HG02943 (cell line): ENCODE results near the gene IBTK.
"Not testable (repeated sequence)": the region's sequence is repeated elsewhere in the genome, so short reads cannot be mapped to it uniquely, and the experiment has no call there.

Experiments used
- ATAC-seq: cut with Tn5 transposase; IDR thresholded peaks from one replicate; pipeline ENCODE4 v1.9.1; 2021; ENCODE audit warnings: mild to moderate bottlenecking, low read depth, moderate library complexity; ENCODE audit not compliant: unreplicated experiment

IBTK gene

GRCh38 chr6:82248273-82248735, 760 bp upstream of the IBTK start:
- ATAC-seq: peak; percentile 59

GRCh38 chr6:82246802-82247504, 591 bp downstream of the IBTK start:
- ATAC-seq: peak; percentile 38

- ATAC-seq: no peak
Measured at GRCh38 chr6:82246370-82246769, 1.2 kb downstream of the IBTK start.

GRCh38 chr6:82245376-82245775, 2.2 kb downstream of the IBTK start:
- no peak for ATAC-seq

- ATAC-seq: no peak
Measured at GRCh38 chr6:82243884-82244283, 3.7 kb downstream of the IBTK start.

GRCh38 chr6:82240186-82240585, 7.4 kb downstream of the IBTK start:
- ATAC-seq: no peak

GRCh38 chr6:82239597-82239996, 7.9 kb downstream of the IBTK start:
- ATAC-seq: no peak

GRCh38 chr6:82237013-82237412, 10.5 kb downstream of the IBTK start:
- no peak for ATAC-seq

GRCh38 chr6:82227770-82228169, 19.8 kb downstream of the IBTK start:
- ATAC-seq: peak; percentile 97

- ATAC-seq: no peak
Measured at GRCh38 chr6:82220167-82220566, 27.4 kb downstream of the IBTK start.

- peak; percentile 96 for ATAC-seq
Measured at GRCh38 chr6:82217018-82217586, 30.4 kb downstream of the IBTK start.

GRCh38 chr6:82216549-82216948, 31.0 kb downstream of the IBTK start:
- ATAC-seq: peak; percentile 28

- ATAC-seq: no peak
Measured at GRCh38 chr6:82211326-82211725, 36.2 kb downstream of the IBTK start.

GRCh38 chr6:82208913-82209312, 38.6 kb downstream of the IBTK start:
- ATAC-seq: no peak

GRCh38 chr6:82205930-82206392, 41.6 kb downstream of the IBTK start:
- ATAC-seq: no peak

- ATAC-seq: no peak
Measured at GRCh38 chr6:82204020-82204419, 43.5 kb downstream of the IBTK start.

- ATAC-seq: no peak
Measured at GRCh38 chr6:82197784-82198183, 49.8 kb downstream of the IBTK start.

- ATAC-seq: not testable (repeated sequence)
Measured at GRCh38 chr6:82197245-82197644, 50.3 kb downstream of the IBTK start.

- no peak for ATAC-seq
Measured at GRCh38 chr6:82196161-82196560, 51.4 kb downstream of the IBTK start.

GRCh38 chr6:82195619-82196018, 51.9 kb downstream of the IBTK start:
- no peak for ATAC-seq

- ATAC-seq: no peak
Measured at GRCh38 chr6:82185948-82186535, 61.5 kb downstream of the IBTK start.
